Ishikawa (cell line): ENCODE measurements around the gene BMERB1.

ENCODE experiments used
- CEBPB ChIP-seq: IDR thresholded peaks from 2 replicates; pipeline ENCODE4 v1.6.1; 2012
- CREB1 ChIP-seq: IDR thresholded peaks from 2 replicates; pipeline ENCODE4 v1.6.1; 2012; ENCODE audit warnings: low read depth
- EGR1 ChIP-seq: IDR thresholded peaks from 2 replicates; pipeline ENCODE4 v1.6.1; 2012
- EP300 ChIP-seq: IDR thresholded peaks from 2 replicates; pipeline ENCODE4 v1.6.1; 2012; ENCODE audit warnings: borderline replicate concordance
- FOXM1 ChIP-seq: IDR thresholded peaks from 2 replicates; pipeline ENCODE4 v1.6.1; 2012; ENCODE audit warnings: low read depth, borderline replicate concordance
- MAX ChIP-seq: IDR thresholded peaks from 2 replicates; pipeline ENCODE4 v1.6.1; 2012
- NFIC ChIP-seq: IDR thresholded peaks from 2 replicates; pipeline ENCODE4 v1.6.1; 2012
- RAD21 ChIP-seq: IDR thresholded peaks from 2 replicates; pipeline ENCODE4 v1.6.1; 2012; ENCODE audit warnings: low read depth
- REST ChIP-seq: IDR thresholded peaks from 2 replicates; pipeline ENCODE4 v1.6.1; 2012; ENCODE audit warnings: low read depth, mild to moderate bottlenecking
- TAF1 ChIP-seq: IDR thresholded peaks from 2 replicates; pipeline ENCODE4 v1.6.1; 2012; ENCODE audit warnings: low read depth, mild to moderate bottlenecking
- TCF12 ChIP-seq: IDR thresholded peaks from 2 replicates; pipeline ENCODE4 v1.6.1; 2012; ENCODE audit warnings: low read depth
- TEAD4 ChIP-seq: IDR thresholded peaks from 2 replicates; pipeline ENCODE4 v1.6.1; 2012
- USF1 ChIP-seq: IDR thresholded peaks from 2 replicates; pipeline ENCODE4 v1.6.1; 2012
- YY1 ChIP-seq: IDR thresholded peaks from 2 replicates; pipeline ENCODE4 v1.6.1; 2012; ENCODE audit warnings: low read depth
- ZBTB7A ChIP-seq: IDR thresholded peaks from 2 replicates; pipeline ENCODE4 v1.6.1; 2012; ENCODE audit warnings: low read depth

The BMERB1 gene

GRCh38 chr16:15450624-15451023 lies 16.2 kb downstream of the BMERB1 start:
- TF ChIP-seq TAF1 (no peak), CREB1 (no peak), RAD21 (no peak), TEAD4 (no peak), CEBPB (no peak), EGR1 (no peak), FOXM1 (no peak)

GRCh38 chr16:15451098-15451731 lies 16.8 kb downstream of the BMERB1 start:
- TF ChIP-seq TCF12 (no peak), FOXM1 (no peak), RAD21 (no peak), EGR1 (no peak), REST (no peak), CEBPB (no peak), YY1 (no peak), TEAD4 (no peak), ZBTB7A (no peak), MAX (no peak), USF1 (no peak), TAF1 (no peak), EP300 (no peak), CREB1 (no peak), NFIC (no peak)

- TF ChIP-seq EGR1 (no peak), RAD21 (no peak), CREB1 (no peak), CEBPB (no peak), TAF1 (no peak), TCF12 (no peak), REST (no peak), ZBTB7A (no peak), USF1 (no peak), MAX (no peak), EP300 (no peak), TEAD4 (no peak)
Observed at GRCh38 chr16:15452246-15452855, 18.0 kb downstream of the BMERB1 start.

- TF ChIP-seq CREB1 (no peak), RAD21 (no peak), REST (no peak), CEBPB (no peak), YY1 (no peak), USF1 (no peak)
Observed at GRCh38 chr16:15457400-15457799, 23.0 kb downstream of the BMERB1 start.
